Measurements from ENCODE around the gene RNU5B-1.
"Not testable (repeated sequence)": the region's sequence is repeated elsewhere in the genome, so short reads cannot be mapped to it uniquely, and the experiment has no call there.

RNU5B-1 gene

GRCh38 chr15:65347756-65348155 lies 43.3 kb downstream of the RNU5B-1 start:
- peaks cover 47 to 70% of the 10 kb centered on the region in 2 donors for H3K27me3 Mint-ChIP-seq
- not testable (repeated sequence) for DNase-seq; H3K36me3 Mint-ChIP-seq (ENCODE audit: insufficient read depth); H3K4me3 Mint-ChIP-seq; H3K9me3 Mint-ChIP-seq; H3K4me1 Mint-ChIP-seq (ENCODE audit: low read depth in 2 of 2); ATAC-seq (replicated peaks); H3K27ac Mint-ChIP-seq

DNA sequence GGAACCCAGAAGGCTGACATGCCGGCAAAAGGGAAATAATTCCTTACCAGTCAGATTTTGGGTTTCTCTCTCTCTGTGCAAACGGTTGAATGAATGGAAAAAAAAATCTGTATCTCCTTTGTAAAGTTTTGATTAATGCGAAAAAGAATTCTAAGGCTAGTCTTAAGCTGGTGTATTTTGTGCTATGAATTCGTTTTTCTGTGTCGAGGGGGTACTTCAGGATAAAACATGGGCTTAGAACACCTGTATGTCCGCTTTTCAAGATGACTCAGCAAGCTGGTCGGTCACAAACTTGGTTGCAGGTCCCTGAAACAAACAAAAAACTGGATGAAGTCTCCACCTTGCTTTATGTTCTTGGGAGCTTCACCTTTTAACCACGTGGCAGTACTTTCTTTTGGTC lies 44.9 kb downstream of the RNU5B-1 start:
- Mint-ChIP-seq H3K4me1 (ENCODE audit: low read depth in 2 of 2) (no peaks in the 10 kb centered on the region), H3K27me3 (peaks cover 57 to 75% of the 10 kb centered on the region in 2 donors), H3K9me3 (no peaks in the 10 kb centered on the region), H3K36me3 (ENCODE audit: insufficient read depth) (no peaks in the 10 kb centered on the region), H3K27ac (no peak overlapping the region), H3K4me3 (no peak overlapping the region)
- DNase-seq (no peak), ATAC-seq (replicated peaks) (no peak)

DNA sequence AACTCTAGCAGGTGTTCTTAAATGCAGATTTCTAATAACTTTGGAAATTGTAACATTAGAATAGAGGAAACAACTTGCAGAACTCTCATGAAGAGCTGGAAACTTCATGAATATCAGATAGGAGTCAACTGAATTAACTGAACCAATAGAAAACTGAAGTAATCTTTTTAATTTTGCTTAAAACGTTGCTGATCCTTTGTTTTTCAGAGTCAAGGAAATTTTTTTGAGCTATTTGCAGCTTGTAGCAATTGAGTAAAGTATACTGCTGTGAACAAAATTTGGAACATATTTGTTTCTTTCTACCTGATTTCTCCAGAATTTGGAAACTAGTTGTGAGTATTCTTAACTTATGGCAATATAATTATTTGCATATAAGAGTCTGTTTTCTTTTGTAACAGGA lies 47.5 kb downstream of the RNU5B-1 start:
- not testable (repeated sequence) for ATAC-seq (replicated peaks); H3K4me1 Mint-ChIP-seq (ENCODE audit: low read depth in 2 of 2); H3K36me3 Mint-ChIP-seq (ENCODE audit: insufficient read depth); H3K9me3 Mint-ChIP-seq; H3K4me3 Mint-ChIP-seq; DNase-seq; H3K27ac Mint-ChIP-seq
- H3K27me3 Mint-ChIP-seq, result peaks cover 57 to 76% of the 10 kb centered on the region in 2 donors

All from effector memory CD8-positive, alpha-beta T cell (primary cell).